HepG2 (cell line): ENCODE measurements around the gene CAPN9. TPM values are rescaled to one million over a fixed set of nuclear protein-coding genes. Genes with fewer than 3 reads are reported as not detected.

ENCODE experiments used
- ARNT ChIP-seq: fragments of 450-650 bp; IDR thresholded peaks from 2 replicates; pipeline ENCODE4 v1.6.1; 2017
- CHCHD3 ChIP-seq: sonication (generic); formaldehyde crosslinking; IDR thresholded peaks from 2 replicates; pipeline ENCODE4 v1.8.0; 2022; ENCODE audit warnings: mild to moderate bottlenecking, missing genetic modification reagents, moderate library complexity
- FOXM1 ChIP-seq: sonication (generic); formaldehyde crosslinking; IDR thresholded peaks from 2 replicates; pipeline ENCODE4 v1.5.0; 2020; ENCODE audit warnings: missing genetic modification reagents
- HDAC2 ChIP-seq: sonication (generic); formaldehyde crosslinking; IDR thresholded peaks from 2 replicates; pipeline ENCODE4 v1.4.0; 2020; ENCODE audit warnings: missing genetic modification reagents
- KAT7 ChIP-seq: IDR thresholded peaks from 2 replicates; pipeline ENCODE4 v1.6.1; 2018; ENCODE audit warnings: borderline replicate concordance, missing compliant biosample characterization
- MIXL1 ChIP-seq: IDR thresholded peaks from 2 replicates; pipeline ENCODE4 v1.6.1; 2016
- TOE1 ChIP-seq: sonication (generic); formaldehyde crosslinking; IDR thresholded peaks from 2 replicates; pipeline ENCODE4 v1.4.0; 2020; ENCODE audit warnings: mild to moderate bottlenecking, missing genetic modification reagents
- ZNF230 ChIP-seq: sonication (generic); formaldehyde crosslinking; IDR thresholded peaks from 2 replicates; pipeline ENCODE4 v1.4.0; 2020; ENCODE audit warnings: mild to moderate bottlenecking, missing genetic modification reagents
- ZNF660 ChIP-seq: sonication (generic); formaldehyde crosslinking; IDR thresholded peaks from 2 replicates; pipeline ENCODE4 v1.5.1; 2020; ENCODE audit warnings: mild to moderate bottlenecking, low read depth, missing genetic modification reagents, borderline replicate concordance
- ZSCAN20 ChIP-seq: sonication (generic); formaldehyde crosslinking; IDR thresholded peaks from 2 replicates; pipeline ENCODE4 v1.4.0; 2020; ENCODE audit warnings: missing genetic modification reagents, mild to moderate bottlenecking, borderline replicate concordance
- polyA plus RNA-seq, 8 experiments: library from polyadenylated mRNA; depleted of rRNA in 3 of 8; stranded (reverse) in 7 of 8; unstranded in 1 of 8; fragments of >200 nt; fragmentation: Illumina TruSeq in 4 of 8; extraction: Trizol in 4 of 8; gene quantifications; 2 replicates each; pipeline versions ENCODE4 v1.2.1 to v1.2.3, GENCODE V29; 2011 to 2016; ENCODE audit warnings: low read depth in 4 of 8, missing spikeins in 1 of 8, mixed read lengths in 1 of 8; ENCODE audit not compliant: insufficient read depth in 1 of 8
- total RNA-seq, 5 experiments: library from RNA; depleted of rRNA; stranded (reverse); fragments of >200 nt; fragmentation: Illumina TruSeq; extraction: Trizol; gene quantifications; 2 replicates each; pipeline ENCODE4 v1.2.3, GENCODE V29; 2016; ENCODE audit warnings: low read depth in 1 of 5
- TF ChIP-seq, protein P1 (sequence below), 2 experiments: sonication (generic) in 1 of 2; formaldehyde crosslinking in 1 of 2; IDR thresholded peaks; 2 replicates each; pipeline versions ENCODE4 v1.4.0 to v1.6.1; 2016 to 2020; ENCODE audit warnings: borderline replicate concordance in 1 of 2, low read depth in 1 of 2, mild to moderate bottlenecking in 1 of 2, missing genetic modification reagents in 1 of 2
- TF ChIP-seq, protein P2 (sequence below): sonication (generic); formaldehyde crosslinking; IDR thresholded peaks from 2 replicates; pipeline ENCODE4 v1.5.0; 2020; ENCODE audit warnings: missing genetic modification reagents, mild to moderate bottlenecking, borderline replicate concordance
- TF ChIP-seq, protein P3 (sequence below): sonication (generic); formaldehyde crosslinking; IDR thresholded peaks from 2 replicates; pipeline ENCODE4 v1.4.0; 2020; ENCODE audit warnings: mild to moderate bottlenecking, missing genetic modification reagents, borderline replicate concordance
- TF ChIP-seq, protein P4 (sequence below): sonication (generic); formaldehyde crosslinking; IDR thresholded peaks from 2 replicates; pipeline ENCODE4 v1.4.0; 2020; ENCODE audit warnings: mild to moderate bottlenecking, missing genetic modification reagents

The CAPN9 gene
- total and polyA plus RNA-seq, 2 of the 13 experiments (the other 11 are each of a cell fraction or from before 2014, with no cell fraction given): 0.04 to 0.31 TPM

DNA sequence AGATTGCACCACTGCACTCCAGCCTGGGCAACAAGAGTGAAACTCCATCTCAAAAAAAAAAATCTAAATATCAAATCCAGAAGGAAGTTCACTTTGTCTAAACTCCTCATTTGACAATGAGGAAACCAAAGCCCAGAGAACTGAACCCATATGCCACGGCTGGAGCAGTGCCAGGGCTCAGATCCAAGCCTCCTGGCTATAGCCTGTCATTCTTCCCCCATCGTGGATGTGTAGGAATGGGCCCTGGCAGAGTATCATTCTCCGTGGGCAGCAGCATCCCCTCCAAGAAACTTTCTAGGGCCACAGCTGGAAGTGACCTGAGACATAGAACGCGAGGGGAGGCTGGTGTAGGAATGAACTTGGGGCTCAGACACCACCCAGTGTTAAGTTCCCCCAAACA, 47.2 kb downstream of the CAPN9 start (continued):
- TF ChIP-seq, protein P1, sequence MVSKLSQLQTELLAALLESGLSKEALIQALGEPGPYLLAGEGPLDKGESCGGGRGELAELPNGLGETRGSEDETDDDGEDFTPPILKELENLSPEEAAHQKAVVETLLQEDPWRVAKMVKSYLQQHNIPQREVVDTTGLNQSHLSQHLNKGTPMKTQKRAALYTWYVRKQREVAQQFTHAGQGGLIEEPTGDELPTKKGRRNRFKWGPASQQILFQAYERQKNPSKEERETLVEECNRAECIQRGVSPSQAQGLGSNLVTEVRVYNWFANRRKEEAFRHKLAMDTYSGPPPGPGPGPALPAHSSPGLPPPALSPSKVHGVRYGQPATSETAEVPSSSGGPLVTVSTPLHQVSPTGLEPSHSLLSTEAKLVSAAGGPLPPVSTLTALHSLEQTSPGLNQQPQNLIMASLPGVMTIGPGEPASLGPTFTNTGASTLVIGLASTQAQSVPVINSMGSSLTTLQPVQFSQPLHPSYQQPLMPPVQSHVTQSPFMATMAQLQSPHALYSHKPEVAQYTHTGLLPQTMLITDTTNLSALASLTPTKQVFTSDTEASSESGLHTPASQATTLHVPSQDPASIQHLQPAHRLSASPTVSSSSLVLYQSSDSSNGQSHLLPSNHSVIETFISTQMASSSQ (IDR thresholded peaks at IDR 0.05; ENCODE audit: low read depth): no peak
- TF ChIP-seq, protein P1 (CRISPR knock-in tag; IDR thresholded peaks at IDR 0.05; ENCODE audit: borderline replicate concordance): no peak
- TF ChIP-seq, protein P2, sequence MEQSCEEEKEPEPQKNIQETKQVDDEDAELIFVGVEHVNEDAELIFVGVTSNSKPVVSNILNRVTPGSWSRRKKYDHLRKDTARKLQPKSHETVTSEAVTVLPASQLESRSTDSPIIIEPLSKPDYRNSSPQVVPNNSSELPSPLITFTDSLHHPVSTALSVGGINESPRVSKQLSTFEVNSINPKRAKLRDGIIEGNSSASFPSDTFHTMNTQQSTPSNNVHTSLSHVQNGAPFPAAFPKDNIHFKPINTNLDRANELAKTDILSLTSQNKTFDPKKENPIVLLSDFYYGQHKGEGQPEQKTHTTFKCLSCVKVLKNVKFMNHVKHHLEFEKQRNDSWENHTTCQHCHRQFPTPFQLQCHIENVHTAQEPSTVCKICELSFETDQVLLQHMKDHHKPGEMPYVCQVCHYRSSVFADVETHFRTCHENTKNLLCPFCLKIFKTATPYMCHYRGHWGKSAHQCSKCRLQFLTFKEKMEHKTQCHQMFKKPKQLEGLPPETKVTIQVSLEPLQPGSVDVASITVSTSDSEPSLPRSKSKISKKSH (CRISPR knock-in tag): no peak
- TF ChIP-seq, protein P3, sequence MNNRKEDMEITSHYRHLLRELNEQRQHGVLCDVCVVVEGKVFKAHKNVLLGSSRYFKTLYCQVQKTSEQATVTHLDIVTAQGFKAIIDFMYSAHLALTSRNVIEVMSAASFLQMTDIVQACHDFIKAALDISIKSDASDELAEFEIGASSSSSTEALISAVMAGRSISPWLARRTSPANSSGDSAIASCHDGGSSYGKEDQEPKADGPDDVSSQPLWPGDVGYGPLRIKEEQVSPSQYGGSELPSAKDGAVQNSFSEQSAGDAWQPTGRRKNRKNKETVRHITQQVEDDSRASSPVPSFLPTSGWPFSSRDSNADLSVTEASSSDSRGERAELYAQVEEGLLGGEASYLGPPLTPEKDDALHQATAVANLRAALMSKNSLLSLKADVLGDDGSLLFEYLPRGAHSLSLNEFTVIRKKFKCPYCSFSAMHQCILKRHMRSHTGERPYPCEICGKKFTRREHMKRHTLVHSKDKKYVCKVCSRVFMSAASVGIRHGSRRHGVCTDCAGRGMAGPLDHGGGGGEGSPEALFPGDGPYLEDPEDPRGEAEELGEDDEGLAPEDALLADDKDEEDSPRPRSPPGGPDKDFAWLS (CRISPR knock-in tag): no peak
- TF ChIP-seq FOXM1 (CRISPR knock-in tag): no peak
- no peak for TF ChIP-seq ZNF230 (CRISPR knock-in tag)
- no peak for TF ChIP-seq TOE1 (CRISPR knock-in tag)
- no peak for TF ChIP-seq KAT7 (CRISPR knock-in tag)
- TF ChIP-seq ZNF660: no peak
- TF ChIP-seq, protein P4, sequence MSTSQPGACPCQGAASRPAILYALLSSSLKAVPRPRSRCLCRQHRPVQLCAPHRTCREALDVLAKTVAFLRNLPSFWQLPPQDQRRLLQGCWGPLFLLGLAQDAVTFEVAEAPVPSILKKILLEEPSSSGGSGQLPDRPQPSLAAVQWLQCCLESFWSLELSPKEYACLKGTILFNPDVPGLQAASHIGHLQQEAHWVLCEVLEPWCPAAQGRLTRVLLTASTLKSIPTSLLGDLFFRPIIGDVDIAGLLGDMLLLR: no peak
- TF ChIP-seq HDAC2: no peak
- TF ChIP-seq MIXL1 (CRISPR knock-in tag): no peak
- TF ChIP-seq CHCHD3 (CRISPR knock-in tag): no peak
- no peak for TF ChIP-seq ZSCAN20 (CRISPR knock-in tag)
- TF ChIP-seq ARNT: no peak
